A673 (cell line): ENCODE results near the gene GRIK1. TPM values are rescaled to one million over a fixed set of nuclear protein-coding genes. Genes with fewer than 3 reads are reported as not detected.

Experiments used
- BruUV-seq: library from RNA; stranded (reverse); fragments of 400-500 nt; replicated peaks from 2 replicates; lab custom pipeline; 2021; lab: Mats Ljungman, UMichigan
- CTCF ChIA-PET: fragments of 300-600 bp; sonication (Branson Sonifier 250); formaldehyde crosslinking; loops from one replicate; lab custom pipeline; 2022; ENCODE audit warnings: antibody characterized with exemption; lab: Charles Lee
- POLR2A ChIA-PET: fragments of 300-600 bp; sonication (Branson Sonifier 250); formaldehyde crosslinking; loops from one replicate; lab custom pipeline; 2022; ENCODE audit warnings: antibody characterized with exemption; ENCODE audit not compliant: low non-redundant PET; lab: Charles Lee
- DNase-seq: peaks from one replicate; pipeline ENCODE4 v3.0.0-alpha.2; 2015; ENCODE audit warnings: low spot score
- H3K27ac ChIP-seq: fragments of 200-600 bp; sonication (generic); 2 replicates; pipeline ENCODE4 v1.5.1; 2016; ENCODE audit warnings: mixed run types, low read depth, mild to moderate bottlenecking, mixed read lengths, antibody characterized with exemption, low read length; ENCODE audit not compliant: poor library complexity, severe bottlenecking
- H3K27me3 ChIP-seq: fragments of 200-600 bp; sonication (generic); replicated peaks from 2 replicates; pipeline ENCODE4 v1.6.1; 2017; ENCODE audit warnings: mixed run types, low read depth, mild to moderate bottlenecking, mixed read lengths, antibody characterized with exemption, low read length; ENCODE audit not compliant: insufficient read depth, poor library complexity
- H3K36me3 ChIP-seq: fragments of 200-600 bp; sonication (generic); 2 replicates; pipeline ENCODE4 v1.6.1; 2016; ENCODE audit warnings: mixed run types, mild to moderate bottlenecking, mixed read lengths, antibody characterized with exemption, low read length; ENCODE audit not compliant: insufficient read depth, poor library complexity, severe bottlenecking
- H3K4me1 ChIP-seq: fragments of 200-600 bp; sonication (generic); 2 replicates; pipeline ENCODE4 v1.6.1; 2017; ENCODE audit warnings: mixed run types, mild to moderate bottlenecking, mixed read lengths, antibody characterized with exemption, low read length; ENCODE audit not compliant: insufficient read depth, poor library complexity, severe bottlenecking
- H3K4me3 ChIP-seq: fragments of 200-600 bp; sonication (generic); 2 replicates; pipeline ENCODE4 v1.5.1; 2016; ENCODE audit warnings: low read depth, mixed run types, mild to moderate bottlenecking, mixed read lengths, low read length; ENCODE audit not compliant: poor library complexity, severe bottlenecking
- H3K9me3 ChIP-seq: fragments of 200-600 bp; sonication (generic); 2 replicates; pipeline ENCODE4 v1.6.1; 2016; ENCODE audit warnings: mixed run types, low read depth, mild to moderate bottlenecking, mixed read lengths, antibody characterized with exemption, low read length; ENCODE audit not compliant: poor library complexity, severe bottlenecking
- CTCF ChIP-seq: fragments of 300-800, 200-600 bp; sonication (generic); conservative IDR thresholded peaks from 2 replicates; pipeline ENCODE4 v1.5.1; 2017; ENCODE audit warnings: low read depth, mild to moderate bottlenecking, antibody characterized with exemption, low read length, moderate library complexity, mixed read lengths
- EZH2 ChIP-seq: fragments of 200-600 bp; sonication (generic); IDR thresholded peaks from 2 replicates; pipeline ENCODE4 v1.6.1; 2017; ENCODE audit warnings: borderline replicate concordance, low read depth, mild to moderate bottlenecking, mixed read lengths, antibody characterized with exemption, low read length; ENCODE audit not compliant: poor library complexity, severe bottlenecking
- intact Hi-C: fragments of 100-400 bp; cut with micrococcal nuclease; formaldehyde crosslinking; loops from one replicate; pipeline ENCODE4 v1.10.0; 2022; ENCODE audit not compliant: unreplicated experiment
- total RNA-seq: library from RNA; stranded (reverse); gene quantifications from 2 replicates; pipeline ENCODE4 v1.2.3, GENCODE V29; 2021

GRIK1 gene
- total RNA-seq, 1 experiment from 2014 or later, result 0.67 TPM

GRCh38 chr21:29578306-29578705 is 361.5 kb downstream of the GRIK1 start:
- intact Hi-C loops, result no loop called here

DNA sequence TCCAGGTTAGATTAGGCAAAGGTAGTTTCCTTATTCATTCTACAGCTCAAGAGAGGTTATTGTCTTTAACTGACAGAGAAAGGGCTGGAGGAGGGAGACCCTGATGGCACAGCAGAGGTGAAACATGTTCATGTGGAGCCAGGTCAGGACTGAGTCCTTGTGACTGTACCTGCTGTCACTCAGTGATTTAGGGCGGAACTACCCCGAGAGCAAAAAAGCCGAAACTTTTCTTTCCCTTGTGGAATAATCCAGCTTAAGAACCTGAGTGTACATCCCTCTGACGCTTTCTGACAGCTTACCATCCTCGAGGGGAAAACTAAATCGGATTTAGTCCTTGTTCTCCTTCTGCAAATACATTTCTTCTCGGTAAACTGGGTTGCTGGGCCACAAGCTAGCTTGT is 367.8 kb downstream of the GRIK1 start:
- ChIA-PET CTCF (no interaction called here), POLR2A (no interaction called here)
- no peaks in the 10 kb centered on the region for H3K4me1 ChIP-seq
- intact Hi-C loops, result no loop called here
- H3K27me3 ChIP-seq, result no peaks in the 10 kb centered on the region
- TF ChIP-seq CTCF (no peak), EZH2 (no peak)
- DNase-seq, result no peak
- H3K27ac ChIP-seq, result no peak overlapping the region
- H3K9me3 ChIP-seq, result no peaks in the 10 kb centered on the region
- no peaks in the 10 kb centered on the region for H3K36me3 ChIP-seq
- no TSS peak for BruUV-seq
- H3K4me3 ChIP-seq, result no peak overlapping the region

More at GRCh38 chr21:29578306-29578705, 361.5 kb downstream of the GRIK1 start:
- peak; percentile 69 for DNase-seq
- Histone ChIP-seq H3K4me1 (peaks cover 18% of the 10 kb centered on the region), H3K9me3 (no peaks in the 10 kb centered on the region), H3K36me3 (no peaks in the 10 kb centered on the region), H3K27ac (no peak overlapping the region), H3K4me3 (no peak overlapping the region), H3K27me3 (no peaks in the 10 kb centered on the region)
- TF ChIP-seq EZH2, result no peak
- no peak for TF ChIP-seq CTCF
- BruUV-seq, result no TSS peak
- POLR2A ChIA-PET, result no interaction called here
- CTCF ChIA-PET, result no interaction called here

DNA sequence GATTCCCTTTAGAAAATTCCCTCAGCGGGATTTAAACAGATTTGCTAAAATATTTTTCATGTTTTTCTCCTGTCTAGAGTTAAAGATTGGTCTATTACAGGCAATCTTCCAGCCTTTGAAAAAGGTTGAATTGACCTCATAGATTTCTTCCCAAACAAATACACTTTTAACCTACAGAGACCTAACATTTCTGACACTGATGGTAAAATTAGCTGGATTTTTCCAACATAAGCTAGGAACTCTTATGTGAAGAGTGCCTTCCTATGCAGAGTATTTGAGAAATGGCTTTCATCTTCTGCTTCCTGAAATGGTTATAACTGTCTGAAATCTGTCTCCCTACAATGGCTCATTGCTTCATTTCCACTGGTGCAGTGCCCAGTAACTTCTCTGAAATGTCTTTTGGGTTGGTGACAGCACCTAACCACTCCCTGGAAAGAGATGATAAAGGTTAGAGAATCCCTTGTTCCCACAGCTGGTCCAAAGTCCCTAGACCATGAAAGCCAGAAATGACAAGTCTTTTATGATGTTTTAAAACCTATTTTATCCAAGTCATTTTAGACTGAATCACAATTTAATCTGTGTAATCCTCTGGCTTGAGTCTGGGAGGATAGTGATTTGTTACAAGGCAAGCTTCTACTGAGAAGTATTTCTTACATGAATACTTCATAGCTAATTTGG is 371.6 kb downstream of the GRIK1 start:
- TF ChIP-seq EZH2 (no peak), CTCF (no peak)
- no peak for DNase-seq
- Histone ChIP-seq H3K27ac (no peak overlapping the region), H3K4me3 (no peak overlapping the region), H3K27me3 (no peaks in the 10 kb centered on the region), H3K4me1 (peaks cover 11% of the 10 kb centered on the region), H3K9me3 (no peaks in the 10 kb centered on the region), H3K36me3 (no peaks in the 10 kb centered on the region)
- ChIA-PET POLR2A (no interaction called here), CTCF (interaction anchor here (0.5 kb wide), 1 partner anchor 773 kb away, joined by 3 read pairs; no protein-coding TSS in a partner anchor)
- intact Hi-C loops, result no loop called here
- no TSS peak for BruUV-seq
